Raji (cell line): ENCODE measurements around the gene BTG1.

Source experiments
- POLR2A ChIP-seq: IDR thresholded peaks from 2 replicates; pipeline ENCODE4 v1.6.1; 2011; ENCODE audit warnings: low read depth, low read length, control low read depth; ENCODE audit not compliant: insufficient read depth

The BTG1 gene

GRCh38 chr12:92145731-92146496, at the start of gene BTG1:
TSS of gene BTG1 (minus strand) at chr12:92145846. CDS start at chr12:92145535, 311 bp downstream.
- peak; percentile 100 for TF ChIP-seq POLR2A

- TF ChIP-seq POLR2A, result no peak
Measured at GRCh38 chr12:92194561-92194960, 48.9 kb upstream of the BTG1 start.

- TF ChIP-seq POLR2A, result no peak
Measured at GRCh38 chr12:92193846-92194245, 48.2 kb upstream of the BTG1 start.

GRCh38 chr12:92193063-92193462, 47.4 kb upstream of the BTG1 start:
- no peak for TF ChIP-seq POLR2A

GRCh38 chr12:92192360-92192759, 46.7 kb upstream of the BTG1 start:
- no peak for TF ChIP-seq POLR2A

GRCh38 chr12:92191061-92191460, 45.4 kb upstream of the BTG1 start:
- no peak for TF ChIP-seq POLR2A

GRCh38 chr12:92188517-92189188, 43.0 kb upstream of the BTG1 start:
- TF ChIP-seq POLR2A, result no peak

GRCh38 chr12:92186038-92186470, 40.4 kb upstream of the BTG1 start:
- no peak for TF ChIP-seq POLR2A

- no peak for TF ChIP-seq POLR2A
Measured at GRCh38 chr12:92185052-92185451, 39.4 kb upstream of the BTG1 start.

- no peak for TF ChIP-seq POLR2A
Measured at GRCh38 chr12:92183575-92183974, 37.9 kb upstream of the BTG1 start.

GRCh38 chr12:92178340-92178739, 32.7 kb upstream of the BTG1 start:
- TF ChIP-seq POLR2A, result no peak

GRCh38 chr12:92176646-92177045, 31.0 kb upstream of the BTG1 start:
- no peak for TF ChIP-seq POLR2A

- TF ChIP-seq POLR2A, result no peak
Measured at GRCh38 chr12:92175961-92176360, 30.3 kb upstream of the BTG1 start.

- no peak for TF ChIP-seq POLR2A
Measured at GRCh38 chr12:92170050-92170449, 24.4 kb upstream of the BTG1 start.

- no peak for TF ChIP-seq POLR2A
Measured at GRCh38 chr12:92167075-92167474, 21.4 kb upstream of the BTG1 start.

GRCh38 chr12:92164712-92165111, 19.1 kb upstream of the BTG1 start:
- no peak for TF ChIP-seq POLR2A
